ENCODE data around the gene MAD1L1. TPM values are rescaled to one million over a fixed set of nuclear protein-coding genes. Genes with fewer than 3 reads are reported as not detected.

The MAD1L1 gene
- total and polyA plus RNA-seq, 4 donors = 43.0 to 54.9 (median 49.9) TPM

DNA sequence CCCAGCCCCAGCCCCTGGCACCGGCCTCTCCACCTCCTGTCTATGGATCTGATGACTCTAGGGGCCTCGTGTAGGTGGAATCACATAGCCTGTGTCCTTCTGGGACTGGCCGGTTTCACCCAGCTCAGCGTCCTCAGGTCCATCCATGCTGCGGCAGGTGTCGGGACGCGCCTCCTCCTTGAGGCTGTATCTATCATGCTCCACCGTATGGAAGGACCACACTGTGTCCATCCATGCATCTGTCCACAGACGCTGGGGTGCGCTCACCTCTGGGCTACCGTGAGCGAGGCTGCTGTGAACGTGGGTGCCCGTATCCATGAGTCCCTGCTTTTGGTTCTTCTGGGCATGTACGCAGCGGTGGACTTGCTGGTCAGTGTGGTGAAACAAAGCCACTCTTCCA, 281.1 kb downstream of the MAD1L1 start:
- Histone ChIP-seq H3K27me3 (ENCODE audit: control insufficient read depth in 3 of 3, insufficient read depth in 3 of 3, low read length in 2 of 3) (no peaks in the 10 kb centered on the region), H3K36me3 (ENCODE audit: control insufficient read depth in 4 of 4, insufficient read depth in 4 of 4, low read length in 4 of 4) (peaks cover 0 to 3% (median 0%) of the 10 kb centered on the region in 4 donors), H3K9ac (ENCODE audit: insufficient read depth in 1 of 2, low read length in 2 of 2) (no peak overlapping the region), H3K4me1 (ENCODE audit: control insufficient read depth in 5 of 5, insufficient read depth in 5 of 5, low read length in 5 of 5) (peaks cover 0 to 7% (median 0%) of the 10 kb centered on the region in 5 donors), H3K9me3 (ENCODE audit: control insufficient read depth in 4 of 4, insufficient read depth in 3 of 4, low read length in 3 of 4) (no peaks in the 10 kb centered on the region), H3K4me3 (no peak overlapping the region), H3K27ac (ENCODE audit: low read depth in 1 of 2, low read length in 1 of 2) (no peak overlapping the region)
- ATAC-seq (ENCODE audit: insufficient read depth, low FRiP score) (no peak), DNase-seq (no peak)
- 92% methylated on average over 17 of the region's 17 CpGs for WGBS, 2 donors
- TF ChIP-seq CTCF (IDR thresholded peaks at IDR 0.05; ENCODE audit: control extremely low read depth, extremely low read depth) = no peak

GRCh38 chr7:1951159-1951536, 281.6 kb downstream of the MAD1L1 start:
- WGBS, 2 donors = 35 to 39% methylated on average over 10 of the region's 10 CpGs
- Histone ChIP-seq H3K9me3 (ENCODE audit: control insufficient read depth in 4 of 4, insufficient read depth in 3 of 4, low read length in 3 of 4) (no peaks in the 10 kb centered on the region), H3K27me3 (ENCODE audit: control insufficient read depth in 3 of 3, insufficient read depth in 3 of 3, low read length in 2 of 3) (no peaks in the 10 kb centered on the region), H3K27ac (ENCODE audit: low read depth in 1 of 2, low read length in 1 of 2) (no peak overlapping the region), H3K36me3 (ENCODE audit: control insufficient read depth in 4 of 4, insufficient read depth in 4 of 4, low read length in 4 of 4) (no peaks in the 10 kb centered on the region), H3K9ac (ENCODE audit: insufficient read depth in 1 of 2, low read length in 2 of 2) (no peak overlapping the region), H3K4me1 (ENCODE audit: control insufficient read depth in 5 of 5, insufficient read depth in 5 of 5, low read length in 5 of 5) (peaks cover 0 to 7% (median 0%) of the 10 kb centered on the region in 5 donors), H3K4me3 (no peak overlapping the region)
- TF ChIP-seq CTCF (IDR thresholded peaks at IDR 0.05; ENCODE audit: control extremely low read depth, extremely low read depth) = no peak
- ATAC-seq (ENCODE audit: insufficient read depth, low FRiP score) (peak; percentile 39), DNase-seq (no peak)

DNA sequence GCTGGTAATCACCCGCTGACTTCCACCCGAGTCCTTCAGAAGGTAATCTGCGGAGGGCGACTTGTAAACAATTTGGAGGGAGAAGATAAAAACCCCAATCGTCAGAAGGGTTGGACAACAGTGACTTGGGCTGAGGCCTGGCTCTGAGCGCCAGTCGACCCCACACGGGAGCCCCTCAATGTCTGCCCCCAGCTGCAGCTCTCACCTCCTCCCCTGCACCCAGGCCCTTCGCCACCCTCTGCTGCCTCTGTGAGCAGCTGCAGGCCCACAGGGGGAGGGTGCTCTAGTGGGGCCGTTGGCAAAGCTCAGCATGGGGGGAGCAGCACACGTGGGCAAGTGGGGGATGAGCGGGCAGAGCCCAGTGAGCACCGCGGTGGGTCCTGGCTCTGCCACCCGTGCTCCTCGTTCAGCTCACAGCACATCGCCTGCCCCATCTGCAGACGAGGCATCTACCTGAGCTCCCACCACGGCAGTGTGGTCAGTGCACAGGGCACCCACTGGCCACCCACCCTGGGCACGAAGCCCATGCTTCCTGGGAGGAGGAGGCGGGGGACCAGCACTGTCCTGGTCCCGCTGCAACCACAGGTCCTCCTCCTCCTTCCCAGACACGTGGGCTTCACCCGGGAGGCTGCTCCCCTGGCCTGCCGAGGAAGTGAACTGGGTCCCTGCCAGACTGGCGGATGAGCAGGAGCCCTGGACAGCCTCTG, 282.1 kb downstream of the MAD1L1 start:
- Histone ChIP-seq H3K4me1 (ENCODE audit: control insufficient read depth in 5 of 5, insufficient read depth in 5 of 5, low read length in 5 of 5) (peaks cover 0 to 7% (median 0%) of the 10 kb centered on the region in 5 donors), H3K27me3 (ENCODE audit: control insufficient read depth in 3 of 3, insufficient read depth in 3 of 3, low read length in 2 of 3) (no peaks in the 10 kb centered on the region), H3K36me3 (ENCODE audit: control insufficient read depth in 4 of 4, insufficient read depth in 4 of 4, low read length in 4 of 4) (no peaks in the 10 kb centered on the region), H3K9ac (ENCODE audit: insufficient read depth in 1 of 2, low read length in 2 of 2) (no peak overlapping the region), H3K4me3 (no peak overlapping the region), H3K9me3 (ENCODE audit: control insufficient read depth in 4 of 4, insufficient read depth in 3 of 4, low read length in 3 of 4) (no peaks in the 10 kb centered on the region), H3K27ac (ENCODE audit: low read depth in 1 of 2, low read length in 1 of 2) (no peak overlapping the region)
- 77 to 81% methylated on average over 26 of the region's 26 CpGs for WGBS, 2 donors
- TF ChIP-seq CTCF (IDR thresholded peaks at IDR 0.05; ENCODE audit: control extremely low read depth, extremely low read depth) = no peak
- DNase-seq (no peak), ATAC-seq (ENCODE audit: insufficient read depth, low FRiP score) (no peak)

- no peak for DNase-seq
- no peak for ATAC-seq (ENCODE audit: insufficient read depth, low FRiP score)
- Histone ChIP-seq H3K36me3 (ENCODE audit: control insufficient read depth in 4 of 4, insufficient read depth in 4 of 4, low read length in 4 of 4) (no peaks in the 10 kb centered on the region), H3K4me1 (ENCODE audit: control insufficient read depth in 5 of 5, insufficient read depth in 5 of 5, low read length in 5 of 5) (peaks cover 0 to 7% (median 0%) of the 10 kb centered on the region in 5 donors), H3K27me3 (ENCODE audit: control insufficient read depth in 3 of 3, insufficient read depth in 3 of 3, low read length in 2 of 3) (no peaks in the 10 kb centered on the region), H3K9ac (ENCODE audit: insufficient read depth in 1 of 2, low read length in 2 of 2) (no peak overlapping the region), H3K9me3 (ENCODE audit: control insufficient read depth in 4 of 4, insufficient read depth in 3 of 4, low read length in 3 of 4) (no peaks in the 10 kb centered on the region), H3K27ac (ENCODE audit: low read depth in 1 of 2, low read length in 1 of 2) (no peak overlapping the region), H3K4me3 (no peak overlapping the region)
- TF ChIP-seq CTCF (IDR thresholded peaks at IDR 0.05; ENCODE audit: control extremely low read depth, extremely low read depth) = no peak
- WGBS, 2 donors = 83 to 94% methylated on average over 18 of the region's 18 CpGs
Observed at GRCh38 chr7:1950066-1950451, 282.7 kb downstream of the MAD1L1 start.
